H9 (cell line): ENCODE data around the gene RAB1A. TPM values are rescaled to one million over a fixed set of nuclear protein-coding genes. Genes with fewer than 3 reads are reported as not detected.

Source experiments
- DNase-seq: peaks from one replicate; pipeline ENCODE4 v3.0.0-alpha.2; 2017
- H2AFZ ChIP-seq: one replicate; pipeline ENCODE4 v1.6.1; 2013; ENCODE audit warnings: mild to moderate bottlenecking, low read length, control low read depth, moderate library complexity
- H2AK5ac ChIP-seq: 2 replicates; pipeline ENCODE4 v1.6.1; 2013; ENCODE audit warnings: low read length, control low read depth, mixed read lengths; ENCODE audit not compliant: insufficient read length
- H2BK120ac ChIP-seq: one replicate; pipeline ENCODE4 v1.6.1; 2013; ENCODE audit warnings: low read depth, mild to moderate bottlenecking, low read length, control low read depth, inconsistent platforms; ENCODE audit not compliant: poor library complexity, severe bottlenecking
- H2BK12ac ChIP-seq: 2 replicates; pipeline ENCODE4 v1.6.1; 2013; ENCODE audit warnings: low read length, control low read depth, mixed read lengths, low read depth; ENCODE audit not compliant: insufficient read length
- H2BK15ac ChIP-seq: 2 replicates; pipeline ENCODE4 v1.6.1; 2013; ENCODE audit warnings: low read depth, low read length, control low read depth
- H2BK20ac ChIP-seq: one replicate; pipeline ENCODE4 v1.6.1; 2013; ENCODE audit warnings: low read depth, mild to moderate bottlenecking, low read length, control low read depth, inconsistent platforms; ENCODE audit not compliant: poor library complexity, severe bottlenecking
- H2BK5ac ChIP-seq: 2 replicates; pipeline ENCODE4 v1.6.1; 2013; ENCODE audit warnings: low read length, control low read depth, mixed read lengths; ENCODE audit not compliant: insufficient read length
- H3K14ac ChIP-seq: 2 replicates; pipeline ENCODE4 v1.6.1; 2013; ENCODE audit warnings: low read length, control low read depth; ENCODE audit not compliant: insufficient read depth
- H3K18ac ChIP-seq: 2 replicates; pipeline ENCODE4 v1.6.1; 2013; ENCODE audit warnings: low read depth, mild to moderate bottlenecking, mixed read lengths, low read length, control low read depth; ENCODE audit not compliant: insufficient read length
- H3K23ac ChIP-seq: 2 replicates; pipeline ENCODE4 v1.6.1; 2013; ENCODE audit warnings: low read length, control low read depth, mixed read lengths, low read depth; ENCODE audit not compliant: insufficient read length
- H3K23me2 ChIP-seq: 2 replicates; pipeline ENCODE4 v1.6.1; 2013; ENCODE audit warnings: low read depth, mild to moderate bottlenecking, mixed read lengths, low read length, control low read depth; ENCODE audit not compliant: insufficient read length, poor library complexity, severe bottlenecking
- H3K27ac ChIP-seq: 2 replicates; pipeline ENCODE4 v1.5.1; 2013; ENCODE audit warnings: low read length, control low read depth, mixed read lengths, low read depth; ENCODE audit not compliant: insufficient read length
- H3K27me3 ChIP-seq: 2 replicates; pipeline ENCODE4 v1.6.1; 2013; ENCODE audit warnings: low read length, control low read depth, inconsistent platforms; ENCODE audit not compliant: insufficient read depth
- H3K4ac ChIP-seq: 2 replicates; pipeline ENCODE4 v1.6.1; 2013; ENCODE audit warnings: low read depth, mild to moderate bottlenecking, control low read depth, inconsistent platforms, low read length, moderate library complexity
- H3K4me1 ChIP-seq: 2 replicates; pipeline ENCODE4 v1.6.1; 2013; ENCODE audit warnings: low read length, control low read depth, inconsistent platforms; ENCODE audit not compliant: insufficient read depth
- H3K4me2 ChIP-seq: 2 replicates; pipeline ENCODE4 v1.6.1; 2013; ENCODE audit warnings: low read length, control low read depth, mixed read lengths; ENCODE audit not compliant: insufficient read length, insufficient read depth
- H3K56ac ChIP-seq: 2 replicates; pipeline ENCODE4 v1.6.1; 2013; ENCODE audit warnings: low read depth, mild to moderate bottlenecking, mixed read lengths, low read length, control low read depth; ENCODE audit not compliant: insufficient read length
- H3K79me1 ChIP-seq: 2 replicates; pipeline ENCODE4 v1.6.1; 2013; ENCODE audit warnings: low read depth, mild to moderate bottlenecking, moderate library complexity, low read length, control low read depth, inconsistent platforms; ENCODE audit not compliant: insufficient read depth, poor library complexity, severe bottlenecking
- H3K79me2 ChIP-seq: 2 replicates; pipeline ENCODE4 v1.6.1; 2013; ENCODE audit warnings: low read length, control low read depth, inconsistent platforms; ENCODE audit not compliant: insufficient read depth
- H3K9ac ChIP-seq: 2 replicates; pipeline ENCODE4 v1.6.1; 2013; ENCODE audit warnings: low read length, control low read depth, mixed read lengths; ENCODE audit not compliant: insufficient read length; ENCODE audit errors: extremely low read depth
- H3K9me3 ChIP-seq: one replicate; pipeline ENCODE4 v1.6.1; 2013; ENCODE audit warnings: low read depth, low read length, inconsistent platforms; ENCODE audit not compliant: control insufficient read depth
- H3T11ph ChIP-seq: one replicate; pipeline ENCODE4 v1.6.1; 2013; ENCODE audit warnings: mild to moderate bottlenecking, low read length, control low read depth, inconsistent platforms
- H4K20me1 ChIP-seq: one replicate; pipeline ENCODE4 v1.6.1; 2013; ENCODE audit not compliant: control insufficient read depth, insufficient read length, insufficient read depth
- H4K5ac ChIP-seq: 2 replicates; pipeline ENCODE4 v1.6.1; 2013; ENCODE audit warnings: low read depth, mild to moderate bottlenecking, mixed read lengths, low read length, control low read depth; ENCODE audit not compliant: insufficient read length
- H4K8ac ChIP-seq: replicated peaks from 2 replicates; pipeline ENCODE4 v1.6.1; 2013; ENCODE audit warnings: low read length, control low read depth, mixed read lengths, low read depth; ENCODE audit not compliant: insufficient read length
- H4K91ac ChIP-seq: 2 replicates; pipeline ENCODE4 v1.6.1; 2013; ENCODE audit warnings: low read depth, mild to moderate bottlenecking, moderate library complexity, mixed read lengths, low read length, control low read depth; ENCODE audit not compliant: insufficient read length
- H3K27ac Mint-ChIP-seq, 3 experiments: 2 replicates in 2 of 3; 3 replicates in 1 of 3; pipeline ENCODE4 v1.8.0; 2020 to 2021; ENCODE audit warnings: mixed read lengths in 3 of 3, mild to moderate bottlenecking in 1 of 3, moderate library complexity in 1 of 3
- H3K27me3 Mint-ChIP-seq: 2 replicates; pipeline ENCODE4 v1.8.0; 2021; ENCODE audit warnings: low read depth, mild to moderate bottlenecking, moderate library complexity, mixed read lengths
- H3K36me3 Mint-ChIP-seq, 3 experiments: 2 replicates in 2 of 3; 3 replicates in 1 of 3; pipeline ENCODE4 v1.8.0; 2020 to 2021; ENCODE audit warnings: low read depth in 3 of 3, mixed read lengths in 3 of 3; ENCODE audit not compliant: insufficient read depth in 1 of 3
- H3K4me1 Mint-ChIP-seq, 2 experiments: 2 replicates each; pipeline ENCODE4 v1.8.0; 2020; ENCODE audit warnings: mixed read lengths in 2 of 2
- H3K4me3 Mint-ChIP-seq, 2 experiments: 2 replicates in 1 of 2; 3 replicates in 1 of 2; pipeline ENCODE4 v1.8.0; 2020 to 2021; ENCODE audit warnings: mild to moderate bottlenecking in 2 of 2, mixed read lengths in 2 of 2, moderate library complexity in 1 of 2
- H3K9me3 Mint-ChIP-seq, 2 experiments: 2 replicates in 1 of 2; 3 replicates in 1 of 2; pipeline ENCODE4 v1.8.0; 2020; ENCODE audit warnings: mild to moderate bottlenecking in 2 of 2, mixed read lengths in 2 of 2, moderate library complexity in 1 of 2
- CTCF ChIP-seq: fragments of 200-600 bp; sonication (generic); conservative IDR thresholded peaks from 3 replicates; pipeline ENCODE4 v1.8.0; 2021; ENCODE audit warnings: antibody characterized with exemption, mild to moderate bottlenecking
- WGBS: extraction: QIAGEN DNeasy Blood & Tissue Kit; methylation state at CpG from one replicate; pipeline ENCODE4 v1.1.7; 2013; ENCODE audit warnings: missing lambda C conversion rate, low lambda C conversion rate, mixed read lengths; ENCODE audit not compliant: insufficient read length; ENCODE audit errors: extremely low coverage; 5-methylcytosine and 5-hydroxymethylcytosine counted together
- total RNA-seq: library from RNA; stranded (reverse); gene quantifications from 2 replicates; pipeline ENCODE4 v1.2.1, GENCODE V29; 2021

RAB1A gene
- total RNA-seq, 1 experiment from 2014 or later, result 112 TPM

GRCh38 chr2:65144571-65144970 lies 14.7 kb upstream of the RAB1A start:
- Histone ChIP-seq H4K20me1 (no peaks in the 10 kb centered on the region), H3K4ac (no peak overlapping the region), H3K27ac (no peak overlapping the region), H2AK5ac (no peak overlapping the region), H2BK15ac (no peak overlapping the region), H3K18ac (no peak overlapping the region), H3K4me1 (no peaks in the 10 kb centered on the region), H3K9ac (no peak overlapping the region), H3K27me3 (no peaks in the 10 kb centered on the region), H2BK12ac (no peak overlapping the region), H2AFZ (no peak overlapping the region), H3K23ac (no peak overlapping the region), H3K56ac (no peak overlapping the region), H3K4me2 (no peak overlapping the region), H4K5ac (no peak overlapping the region), H4K91ac (no peak overlapping the region), H3K79me1 (no peaks in the 10 kb centered on the region), H3T11ph (no peak overlapping the region), H2BK20ac (no peak overlapping the region), H3K79me2 (no peaks in the 10 kb centered on the region), H3K14ac (no peak overlapping the region), H3K23me2 (no peaks in the 10 kb centered on the region), H3K9me3 (no peaks in the 10 kb centered on the region), H2BK120ac (no peak overlapping the region), H4K8ac (no peak overlapping the region), H2BK5ac (no peak overlapping the region)
- Mint-ChIP-seq H3K4me1 (no peaks in the 10 kb centered on the region), H3K27ac (no peak overlapping the region; a peak in 1 of 7 replicates), H3K36me3 (no peaks in the 10 kb centered on the region), H3K4me3 (no peak overlapping the region), H3K9me3 (no peaks in the 10 kb centered on the region), H3K27me3 (peaks cover 2% of the 10 kb centered on the region; the same call in 1 of the 2 replicates)
- no peak for DNase-seq
- no CpG with 5 or more reads among the region's 2 CpGs for whole genome bisulfite sequencing
- no peak for TF ChIP-seq CTCF
